HG02981 (cell line): ENCODE measurements around the gene IPPK.
"Not testable (repeated sequence)": the region's sequence is repeated elsewhere in the genome, so short reads cannot be mapped to it uniquely, and the experiment has no call there.

Experiments
- ATAC-seq: cut with Tn5 transposase; IDR thresholded peaks from one replicate; pipeline ENCODE4 v1.9.1; 2021; ENCODE audit warnings: mild to moderate bottlenecking, moderate library complexity; ENCODE audit not compliant: unreplicated experiment

The IPPK gene

GRCh38 chr9:92639124-92639523 lies 30.8 kb downstream of the IPPK start:
- no peak for ATAC-seq

GRCh38 chr9:92638621-92639101 lies 31.3 kb downstream of the IPPK start:
- ATAC-seq: no peak

- no peak for ATAC-seq
These were observed 31.9 kb downstream of the IPPK start for GRCh38 chr9:92637886-92638620.

- no peak for ATAC-seq
These were observed 32.6 kb downstream of the IPPK start for GRCh38 chr9:92637326-92637725.

- ATAC-seq: no peak
These were observed 33.3 kb downstream of the IPPK start for GRCh38 chr9:92636627-92637026.

GRCh38 chr9:92635760-92636159 lies 34.2 kb downstream of the IPPK start:
- no peak for ATAC-seq

- ATAC-seq: no peak
These were observed 35.0 kb downstream of the IPPK start for GRCh38 chr9:92634712-92635605.

- no peak for ATAC-seq
These were observed 36.2 kb downstream of the IPPK start for GRCh38 chr9:92633614-92634278.

- no peak for ATAC-seq
These were observed 37.3 kb downstream of the IPPK start for GRCh38 chr9:92632641-92633040.

GRCh38 chr9:92631452-92632343 lies 38.2 kb downstream of the IPPK start:
- no peak for ATAC-seq

GRCh38 chr9:92627651-92628050 lies 42.3 kb downstream of the IPPK start:
- no peak for ATAC-seq

- no peak for ATAC-seq
These were observed 43.4 kb downstream of the IPPK start for GRCh38 chr9:92626484-92626883.

- ATAC-seq: not testable (repeated sequence)
These were observed 46.0 kb downstream of the IPPK start for GRCh38 chr9:92623936-92624335.

- ATAC-seq: no peak
These were observed 49.1 kb downstream of the IPPK start for GRCh38 chr9:92620845-92621244.

GRCh38 chr9:92619601-92620300 lies 50.2 kb downstream of the IPPK start:
- no peak for ATAC-seq

GRCh38 chr9:92618633-92619225 lies 51.2 kb downstream of the IPPK start:
- no peak for ATAC-seq

- no peak for ATAC-seq
These were observed 51.9 kb downstream of the IPPK start for GRCh38 chr9:92617951-92618510.

- no peak for ATAC-seq
These were observed 52.6 kb downstream of the IPPK start for GRCh38 chr9:92617195-92617813.

- ATAC-seq: no peak
These were observed 53.2 kb downstream of the IPPK start for GRCh38 chr9:92616655-92617111.
